Activated CD8-positive, alpha-beta memory T cell treated with anti-CD3 and anti-CD28 coated beads for 36 hours (primary cell): ENCODE results near the gene ZNF678. TPM values are rescaled to one million over a fixed set of nuclear protein-coding genes. Genes with fewer than 3 reads are reported as not detected.
"Not testable (repeated sequence)": the region's sequence is repeated elsewhere in the genome, so short reads cannot be mapped to it uniquely, and the experiment has no call there.

Source experiments
- CTCF ChIA-PET: fragments of 350-600 bp; sonication (Branson Sonifier 250); formaldehyde crosslinking; loops from one replicate; lab custom pipeline; 2021; ENCODE audit warnings: antibody characterized with exemption; lab: Charles Lee
- POLR2A ChIA-PET: fragments of 350-600 bp; sonication (Branson Sonifier 250); formaldehyde crosslinking; loops from one replicate; lab custom pipeline; 2021; ENCODE audit warnings: antibody characterized with exemption; lab: Charles Lee
- total RNA-seq, 2 experiments: library from RNA; stranded (reverse); gene quantifications; one replicate each; pipeline ENCODE4 v1.2.3, GENCODE V29; 2021

The ZNF678 gene
- total RNA-seq, 2 experiments from 2014 or later = 6.3 to 6.6 TPM

- CTCF ChIA-PET = no interaction called here
Observed at GRCh38 chr1:227662933-227663332, 99.6 kb downstream of the ZNF678 start.

GRCh38 chr1:227666286-227666685 is 102.9 kb downstream of the ZNF678 start:
- POLR2A ChIA-PET = no interaction called here

More at GRCh38 chr1:227662933-227663332, 99.6 kb downstream of the ZNF678 start:
- POLR2A ChIA-PET = no interaction called here

GRCh38 chr1:227673441-227673840 is 110.1 kb downstream of the ZNF678 start:
- CTCF ChIA-PET = no interaction called here
- POLR2A ChIA-PET = no interaction called here

More at GRCh38 chr1:227666286-227666685, 102.9 kb downstream of the ZNF678 start:
- CTCF ChIA-PET = no interaction called here

- POLR2A ChIA-PET = no interaction called here
- CTCF ChIA-PET = no interaction called here
Observed at GRCh38 chr1:227685807-227686206, 122.5 kb downstream of the ZNF678 start.

GRCh38 chr1:227697321-227697864 is 134.0 kb downstream of the ZNF678 start:
- POLR2A ChIA-PET = no interaction called here
- CTCF ChIA-PET = no interaction called here

GRCh38 chr1:227701631-227702030 is 138.3 kb downstream of the ZNF678 start:
- POLR2A ChIA-PET, CTCF ChIA-PET: not testable (repeated sequence)

GRCh38 chr1:227707846-227708245 is 144.5 kb downstream of the ZNF678 start:
- ChIA-PET CTCF (no interaction called here), POLR2A (no interaction called here)

GRCh38 chr1:227709451-227709850 is 146.1 kb downstream of the ZNF678 start:
- POLR2A ChIA-PET = no interaction called here
- CTCF ChIA-PET = no interaction called here

- CTCF ChIA-PET, POLR2A ChIA-PET: not testable (repeated sequence)
Observed at GRCh38 chr1:227710474-227710873, 147.1 kb downstream of the ZNF678 start.

GRCh38 chr1:227712648-227713047 is 149.3 kb downstream of the ZNF678 start:
- ChIA-PET POLR2A (no interaction called here), CTCF (no interaction called here)

- POLR2A ChIA-PET = no interaction called here
Observed at GRCh38 chr1:227718932-227719331, 155.6 kb downstream of the ZNF678 start.

GRCh38 chr1:227723474-227723873 is 160.1 kb downstream of the ZNF678 start:
- CTCF ChIA-PET = no interaction called here

More at GRCh38 chr1:227718932-227719331, 155.6 kb downstream of the ZNF678 start:
- CTCF ChIA-PET = no interaction called here

GRCh38 chr1:227725046-227725445 is 161.7 kb downstream of the ZNF678 start:
- POLR2A ChIA-PET = no interaction called here
- CTCF ChIA-PET = no interaction called here

More at GRCh38 chr1:227723474-227723873, 160.1 kb downstream of the ZNF678 start:
- POLR2A ChIA-PET = no interaction called here

- POLR2A ChIA-PET = no interaction called here
- CTCF ChIA-PET = no interaction called here
Observed at GRCh38 chr1:227726318-227726717, 163.0 kb downstream of the ZNF678 start.

Other genes starting within 250 kb of the ZNF678 start
- gene CDC42BPA, start 245.1 kb upstream of the ZNF678 start, total RNA-seq = 1 to 10 TPM in 1 of 2 experiments, under 1 TPM in 1; 0.84 to 1.3 TPM
- gene JMJD4, start 171.7 kb downstream of the ZNF678 start, total RNA-seq = 10 to 100 TPM; 28.4 to 32.3 TPM
- gene SNAP47, start 171.9 kb downstream of the ZNF678 start, total RNA-seq = 10 to 100 TPM; 25.5 to 27.6 TPM